Thoracic aorta (tissue), 2 donors: Measurements from ENCODE around the gene PPP2R5D. TPM values are rescaled to one million over a fixed set of nuclear protein-coding genes. Genes with fewer than 3 reads are reported as not detected.
"Not testable (repeated sequence)": the region's sequence is repeated elsewhere in the genome, so short reads cannot be mapped to it uniquely, and the experiment has no call there.

Experiments used
- ATAC-seq: fragments of 150-250 bp; one replicate; pipeline ENCODE4 v1.8.0; 2017; ENCODE audit warnings: low read depth; ENCODE audit not compliant: insufficient number of reproducible peaks, low FRiP score
- DNase-seq: peaks from one replicate; pipeline ENCODE4 v3.0.0-alpha.2; 2020; ENCODE audit warnings: low spot score
- H3K27ac ChIP-seq, 2 donors: fragments of 200-600 bp; sonication (generic); 1 replicate in 1 of 2; 2 replicates in 1 of 2; pipeline ENCODE4 v1.5.1; 2016; ENCODE audit warnings: mild to moderate bottlenecking in 2 of 2, moderate library complexity in 2 of 2
- H3K27me3 ChIP-seq: fragments of 200-600 bp; sonication (generic); replicated peaks from 2 replicates; pipeline ENCODE4 v1.6.0; 2016; ENCODE audit warnings: mild to moderate bottlenecking; ENCODE audit not compliant: insufficient read depth
- H3K36me3 ChIP-seq: fragments of 200-600 bp; sonication (generic); one replicate; pipeline ENCODE4 v1.5.1; 2016
- H3K4me1 ChIP-seq, 2 donors: fragments of 200-600 bp; sonication (generic); 1 replicate in 1 of 2; 2 replicates in 1 of 2; pipeline versions ENCODE4 v1.5.1 to v1.6.0; 2016; ENCODE audit warnings: low read depth in 2 of 2, mild to moderate bottlenecking in 1 of 2; ENCODE audit not compliant: control insufficient read depth in 1 of 2
- H3K4me3 ChIP-seq: fragments of 200-600 bp; sonication (generic); 2 replicates; pipeline ENCODE4 v1.5.1; 2016; ENCODE audit warnings: mild to moderate bottlenecking
- H3K9me3 ChIP-seq: fragments of 200-600 bp; sonication (generic); 2 replicates; pipeline ENCODE4 v1.5.1; 2016
- CTCF ChIP-seq: fragments of 200-600 bp; sonication (generic); IDR thresholded peaks from one replicate; pipeline ENCODE4 v1.5.1; 2019; ENCODE audit warnings: antibody characterized with exemption
- total RNA-seq, 2 donors: library from RNA; depleted of rRNA; stranded (reverse); fragments of >200 nt; gene quantifications; one replicate each; pipeline versions ENCODE4 v1.1.0 to v1.2.3, GENCODE V29; 2016

Gene PPP2R5D
- total RNA-seq, 2 donors from 2014 or later, result 20.1 to 37.1 TPM

- peaks cover 0 to 10% of the 10 kb centered on the region in 2 donors for H3K4me1 ChIP-seq
- no peaks in the 10 kb centered on the region for H3K9me3 ChIP-seq
- H3K27ac ChIP-seq, result no peak overlapping the region
- no peak overlapping the region for H3K4me3 ChIP-seq
- no peaks in the 10 kb centered on the region for H3K27me3 ChIP-seq
- DNase-seq (no peak), ATAC-seq (no peak)
- no peak for TF ChIP-seq CTCF
- H3K36me3 ChIP-seq, result peaks cover 3% of the 10 kb centered on the region
These were observed 36.4 kb upstream of the PPP2R5D start for GRCh38 chr6:42947950-42948349.

- H3K36me3 ChIP-seq, result no peaks in the 10 kb centered on the region
- no peak for TF ChIP-seq CTCF
- no peaks in the 10 kb centered on the region for H3K9me3 ChIP-seq
- no peak for DNase-seq
- H3K27me3 ChIP-seq, result no peaks in the 10 kb centered on the region
- peaks cover 0 to 10% of the 10 kb centered on the region in 2 donors for H3K4me1 ChIP-seq
- no peak for ATAC-seq
- no peak overlapping the region for H3K27ac ChIP-seq
- H3K4me3 ChIP-seq, result no peak overlapping the region
These were observed 32.0 kb upstream of the PPP2R5D start for GRCh38 chr6:42952389-42952788.

GRCh38 chr6:42954405-42954804, 30.0 kb upstream of the PPP2R5D start:
- H3K27me3 ChIP-seq, ATAC-seq, DNase-seq, H3K36me3 ChIP-seq, H3K27ac ChIP-seq, H3K9me3 ChIP-seq, H3K4me1 ChIP-seq, H3K4me3 ChIP-seq: not testable (repeated sequence)

GRCh38 chr6:42958125-42958524, 26.2 kb upstream of the PPP2R5D start:
- no peak overlapping the region for H3K27ac ChIP-seq
- no peak overlapping the region for H3K4me3 ChIP-seq
- H3K27me3 ChIP-seq, result no peaks in the 10 kb centered on the region
- H3K4me1 ChIP-seq, result peaks cover 6 to 17% of the 10 kb centered on the region in 2 donors
- H3K36me3 ChIP-seq, result no peaks in the 10 kb centered on the region
- DNase-seq, result no peak
- ATAC-seq, result no peak
- no peaks in the 10 kb centered on the region for H3K9me3 ChIP-seq
- no peak for TF ChIP-seq CTCF

- DNase-seq (no peak), ATAC-seq (no peak)
- H3K27ac ChIP-seq, result no peak overlapping the region
- H3K27me3 ChIP-seq, result no peaks in the 10 kb centered on the region
- peaks cover 9% of the 10 kb centered on the region for H3K36me3 ChIP-seq
- H3K9me3 ChIP-seq, result no peaks in the 10 kb centered on the region
- TF ChIP-seq CTCF, result no peak
- H3K4me1 ChIP-seq, result peaks cover 6 to 17% of the 10 kb centered on the region in 2 donors
- peak overlapping the region; percentile 80 for H3K4me3 ChIP-seq
These were observed 24.5 kb upstream of the PPP2R5D start for GRCh38 chr6:42959917-42960242.

GRCh38 chr6:42960243-42961019, 23.9 kb upstream of the PPP2R5D start, which contains the start of gene GNMT:
Gene GNMT, plus strand, starts transcription at chr6:42960754. Its CDS starts 14 bp downstream, at chr6:42960768.
- DNase-seq (no peak), ATAC-seq (no peak)
- H3K36me3 ChIP-seq, result peaks cover 14% of the 10 kb centered on the region
- H3K27ac ChIP-seq, result no peak within 1 kb of the TSS
- H3K9me3 ChIP-seq, result no peaks in the 10 kb centered on the region
- H3K27me3 ChIP-seq, result no peaks in the 10 kb centered on the region
- H3K4me1 ChIP-seq, result peaks cover 6 to 17% of the 10 kb centered on the region in 2 donors
- no peak for TF ChIP-seq CTCF
- H3K4me3 ChIP-seq, result peak within 1 kb of the TSS; percentile 80
